IMR-90 (cell line): ENCODE data around the gene AJAP1. TPM values are rescaled to one million over a fixed set of nuclear protein-coding genes. Genes with fewer than 3 reads are reported as not detected.

Experiments
- ATAC-seq: fragments of 200-7000 bp; cut with Tn5 transposase; 2 replicates; pipeline ENCODE4 v1.9.1; 2020; ENCODE audit warnings: low read depth, mild to moderate bottlenecking, moderate library complexity
- BruUV-seq: library from RNA; stranded (reverse); fragments of 400-500 nt; replicated peaks from 2 replicates; lab custom pipeline; 2021; lab: Mats Ljungman, UMichigan
- CTCF ChIA-PET: fragments of 300-600 bp; formaldehyde crosslinking; extraction: SDS; loops from one replicate; lab custom pipeline; 2021; ENCODE audit warnings: antibody characterized with exemption; lab: Yijun Ruan, JAX
- POLR2A ChIA-PET: fragments of 300-600 bp; sonication (Branson Sonifier 250); formaldehyde crosslinking; loops from one replicate; lab custom pipeline; 2022; ENCODE audit warnings: antibody characterized with exemption; ENCODE audit not compliant: unreplicated experiment; lab: Charles Lee
- DNase-seq: peaks from one replicate; pipeline ENCODE4 v3.0.0; 2013
- H2AFZ ChIP-seq: replicated peaks from 2 replicates; pipeline ENCODE3; 2013; ENCODE audit warnings: low read length, mild to moderate bottlenecking; ENCODE audit not compliant: poor library complexity
- H2AK5ac ChIP-seq: 2 replicates; pipeline ENCODE4 v1.6.1; 2013; ENCODE audit warnings: low read depth, low read length, inconsistent platforms
- H2AK9ac ChIP-seq: replicated peaks from 2 replicates; pipeline ENCODE3; 2013; ENCODE audit warnings: mild to moderate bottlenecking, low read depth, low read length, moderate library complexity; ENCODE audit not compliant: poor library complexity
- H2BK120ac ChIP-seq: 2 replicates; pipeline ENCODE4 v1.6.1; 2013; ENCODE audit warnings: low read depth, low read length, inconsistent platforms
- H2BK15ac ChIP-seq: 3 replicates; pipeline ENCODE4 v1.6.1; 2013; ENCODE audit warnings: low read depth, low read length, inconsistent platforms
- H2BK20ac ChIP-seq: 2 replicates; pipeline ENCODE4 v1.6.1; 2013; ENCODE audit warnings: low read depth, mild to moderate bottlenecking, inconsistent platforms, low read length, moderate library complexity
- H2BK5ac ChIP-seq: 2 replicates; pipeline ENCODE4 v1.6.1; 2013; ENCODE audit warnings: mild to moderate bottlenecking, low read depth, low read length, inconsistent platforms; ENCODE audit not compliant: poor library complexity, severe bottlenecking
- H3K14ac ChIP-seq: replicated peaks from 2 replicates; pipeline ENCODE4 v1.6.1; 2013; ENCODE audit warnings: low read depth, low read length, inconsistent platforms
- H3K18ac ChIP-seq: 2 replicates; pipeline ENCODE4 v1.6.1; 2013; ENCODE audit warnings: low read depth, low read length, control low read depth
- H3K23ac ChIP-seq: 2 replicates; pipeline ENCODE4 v1.6.1; 2013; ENCODE audit warnings: low read depth, low read length, inconsistent platforms
- H3K27ac ChIP-seq: 2 replicates; pipeline ENCODE4 v1.5.1; 2013; ENCODE audit warnings: mild to moderate bottlenecking, control low read depth, low read length; ENCODE audit not compliant: insufficient read depth
- H3K27me3 ChIP-seq: 2 replicates; pipeline ENCODE4 v1.6.1; 2013; ENCODE audit warnings: low read length; ENCODE audit not compliant: control insufficient read depth, insufficient read depth
- H3K36me3 ChIP-seq: 2 replicates; pipeline ENCODE4 v1.6.1; 2013; ENCODE audit warnings: low read length, mixed read lengths; ENCODE audit not compliant: control insufficient read depth, insufficient read depth
- H3K4ac ChIP-seq: 2 replicates; pipeline ENCODE4 v1.6.1; 2013; ENCODE audit warnings: low read depth, low read length, inconsistent platforms
- H3K4me1 ChIP-seq: 2 replicates; pipeline ENCODE4 v1.6.1; 2013; ENCODE audit warnings: low read length, mixed read lengths; ENCODE audit not compliant: control insufficient read depth, insufficient read depth
- H3K4me2 ChIP-seq: 2 replicates; pipeline ENCODE4 v1.6.1; 2013; ENCODE audit warnings: low read depth, mild to moderate bottlenecking, control low read depth, low read length, moderate library complexity
- H3K4me3 ChIP-seq: 2 replicates; pipeline ENCODE4 v1.5.1; 2013; ENCODE audit warnings: low read depth, mild to moderate bottlenecking, control low read depth, low read length, moderate library complexity; ENCODE audit not compliant: insufficient read depth
- H3K56ac ChIP-seq: 2 replicates; pipeline ENCODE4 v1.6.1; 2013; ENCODE audit warnings: low read length, inconsistent platforms; ENCODE audit not compliant: insufficient read depth; ENCODE audit errors: extremely low read depth
- H3K79me1 ChIP-seq, 2 experiments: 2 replicates each; pipeline ENCODE4 v1.6.1; 2013; ENCODE audit warnings: low read length in 2 of 2, inconsistent platforms in 1 of 2, low read depth in 1 of 2
- H3K9ac ChIP-seq: 2 replicates; pipeline ENCODE4 v1.6.1; 2013; ENCODE audit warnings: low read depth, low read length, control low read depth
- H3K9me1 ChIP-seq: 2 replicates; pipeline ENCODE4 v1.6.1; 2013; ENCODE audit warnings: low read length, inconsistent platforms; ENCODE audit not compliant: insufficient read depth
- H3K9me3 ChIP-seq: 2 replicates; pipeline ENCODE4 v1.6.1; 2013; ENCODE audit warnings: low read length; ENCODE audit not compliant: control insufficient read depth, insufficient read depth
- H4K20me1 ChIP-seq: 2 replicates; pipeline ENCODE4 v1.6.1; 2013; ENCODE audit warnings: low read length, inconsistent platforms; ENCODE audit not compliant: insufficient read depth
- H4K5ac ChIP-seq: 2 replicates; pipeline ENCODE4 v1.6.1; 2013; ENCODE audit warnings: mild to moderate bottlenecking, low read depth, low read length, control low read depth
- H4K8ac ChIP-seq, 2 experiments: 2 replicates each; pipeline ENCODE4 v1.6.1; 2013; ENCODE audit warnings: low read depth in 2 of 2, low read length in 2 of 2, control low read depth in 1 of 2, inconsistent platforms in 1 of 2
- H4K91ac ChIP-seq: 2 replicates; pipeline ENCODE4 v1.6.1; 2013; ENCODE audit warnings: low read depth, low read length, inconsistent platforms; ENCODE audit not compliant: insufficient read depth
- MAFK ChIP-seq: IDR thresholded peaks from 2 replicates; pipeline ENCODE4 v1.6.1; 2012; ENCODE audit warnings: low read depth, low read length, improper control_type of control experiment
- SMC3 ChIP-seq: fragments of 150-350 bp; IDR thresholded peaks from 2 replicates; pipeline ENCODE4 v1.6.1; 2016; ENCODE audit warnings: low read depth, mild to moderate bottlenecking, antibody characterized with exemption, low read length, moderate library complexity
- WGBS, 2 experiments: methylation state at CpG; one replicate each; pipeline versions ENCODE4 v1.1.5 to v1.1.7; 2013; ENCODE audit warnings: missing lambda C conversion rate in 2 of 2; ENCODE audit not compliant: insufficient read length in 1 of 2; ENCODE audit errors: extremely low coverage in 2 of 2; 5-methylcytosine and 5-hydroxymethylcytosine counted together
- dilution Hi-C: fragments of 300-500 bp; cut with HindIII; formaldehyde crosslinking; loops from one replicate; pipeline ENCODE4 v1.14.3; 2018; ENCODE audit warnings: low sequenced_read_pairs; ENCODE audit not compliant: unreplicated experiment
- in situ Hi-C: fragments of 300-500 bp; cut with MboI; formaldehyde crosslinking; loops from 3 replicates; pipeline ENCODE4 v1.14.3; 2019; ENCODE audit warnings: low sequenced_read_pairs, inconsistent platforms, mixed read lengths
- intact Hi-C: fragments of 100-400 bp; cut with micrococcal nuclease; formaldehyde crosslinking; loops from 2 replicates; pipeline ENCODE4 v1.10.0; 2022
- polyA plus RNA-seq, 3 experiments: library from polyadenylated mRNA; depleted of rRNA; stranded (reverse); fragments of >200 nt; gene quantifications; 2 replicates each; pipeline ENCODE4 v1.2.3, GENCODE V29; 2012; ENCODE audit warnings: low replicate concordance in 1 of 3
- total RNA-seq: library from RNA; depleted of rRNA; stranded (reverse); fragments of >200 nt; gene quantifications from 2 replicates; pipeline ENCODE4 v1.2.3, GENCODE V29; 2012

The AJAP1 gene
- total and polyA plus RNA-seq, 2 of the 4 experiments (the other 2 are of a cell fraction): under 0.01 to 0.02 TPM

DNA sequence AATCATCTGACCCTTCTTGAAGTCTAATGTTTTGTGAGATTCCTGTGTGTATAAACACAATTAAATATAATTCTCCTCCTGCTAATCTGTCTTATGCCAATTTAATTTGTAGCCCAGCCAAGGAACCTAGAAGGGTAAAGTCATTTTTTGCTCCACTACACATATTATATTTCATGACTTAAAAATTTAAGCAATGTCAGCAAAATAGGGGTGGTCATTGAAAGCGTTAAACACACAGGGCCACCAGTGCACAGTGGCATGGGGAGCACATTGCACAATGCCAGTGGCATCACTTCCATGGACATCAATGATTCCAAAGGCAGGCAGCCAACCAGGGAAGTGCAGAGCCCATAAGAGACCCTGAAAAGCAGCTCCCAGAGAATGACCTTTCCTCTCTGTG is 166.1 kb downstream of the AJAP1 start:
- intact Hi-C loops (no loop called here), dilution Hi-C loops (no loop called here), in situ Hi-C loops (no loop called here)
- Histone ChIP-seq H3K56ac (no peak overlapping the region), H3K4me3 (no peak overlapping the region), H3K79me1 (no peaks in the 10 kb centered on the region), H3K9ac (no peak overlapping the region), H3K18ac (no peak overlapping the region), H4K91ac (no peak overlapping the region), H3K9me1 (no peaks in the 10 kb centered on the region), H3K27ac (no peak overlapping the region), H2AK9ac (no peak overlapping the region), H3K4me1 (no peaks in the 10 kb centered on the region), H4K5ac (no peak overlapping the region), H3K9me3 (peaks cover 11% of the 10 kb centered on the region), H2BK15ac (no peak overlapping the region), H3K36me3 (no peaks in the 10 kb centered on the region), H4K8ac (no peak overlapping the region), H2BK20ac (no peak overlapping the region), H4K20me1 (no peaks in the 10 kb centered on the region), H2BK5ac (no peak overlapping the region), H3K27me3 (no peaks in the 10 kb centered on the region), H2AFZ (no peak overlapping the region), H2AK5ac (no peak overlapping the region), H3K23ac (no peak overlapping the region), H2BK120ac (no peak overlapping the region), H3K4me2 (no peak overlapping the region), H3K4ac (no peak overlapping the region), H3K14ac (no peak overlapping the region)
- 75% methylated on average over 1 of the region's 1 CpG; no CpG with 5 or more reads in 1 of the 2 experiments for WGBS, 2 experiments
- DNase-seq (no peak), ATAC-seq (no peak)
- BruUV-seq: no TSS peak
- TF ChIP-seq SMC3 (no peak), MAFK (peak; percentile 95)
- ChIA-PET POLR2A (no interaction called here), CTCF (no interaction called here)
